WTC11 (cell line): Measurements from ENCODE around the gene SH3PXD2A. TPM values are rescaled to one million over a fixed set of nuclear protein-coding genes. Genes with fewer than 3 reads are reported as not detected.

Experiments
- ATAC-seq: fragments of 200-7000 bp; cut with Tn5 transposase; 2 replicates; pipeline ENCODE4 v1.10.0; 2021; ENCODE audit warnings: mild to moderate bottlenecking, moderate library complexity
- CTCF ChIA-PET: fragments of 300-600 bp; sonication (Branson Sonifier 250); formaldehyde crosslinking; loops from one replicate; lab custom pipeline; 2021; ENCODE audit warnings: antibody characterized with exemption; lab: Charles Lee
- POLR2A ChIA-PET: fragments of 350-600 bp; sonication (Branson Sonifier 250); formaldehyde crosslinking; loops from one replicate; lab custom pipeline; 2021; ENCODE audit warnings: antibody characterized with exemption; lab: Charles Lee
- DNase-seq: peaks from one replicate; pipeline ENCODE4 v3.0.0; 2021; ENCODE audit warnings: low spot score
- H3K27ac Mint-ChIP-seq: 2 replicates; pipeline ENCODE4 v1.8.0; 2021; ENCODE audit warnings: mixed read lengths
- H3K27me3 Mint-ChIP-seq: 2 replicates; pipeline ENCODE4 v1.8.0; 2021; ENCODE audit warnings: low read depth, mild to moderate bottlenecking, moderate library complexity, mixed read lengths
- H3K36me3 Mint-ChIP-seq: 2 replicates; pipeline ENCODE4 v1.8.0; 2021; ENCODE audit warnings: mixed read lengths
- H3K4me1 Mint-ChIP-seq: 2 replicates; pipeline ENCODE4 v1.8.0; 2022; ENCODE audit warnings: mixed read lengths
- H3K4me3 Mint-ChIP-seq: 2 replicates; pipeline ENCODE4 v1.8.0; 2021; ENCODE audit warnings: mild to moderate bottlenecking, moderate library complexity, mixed read lengths
- H3K9me3 Mint-ChIP-seq: 2 replicates; pipeline ENCODE4 v1.8.0; 2021; ENCODE audit warnings: mixed read lengths
- AR ChIP-seq: fragments of 250-450 bp; sonication (Bioruptor Pico); IDR thresholded peaks from 2 replicates; pipeline ENCODE4 v1.9.0; 2021; ENCODE audit warnings: mild to moderate bottlenecking
- ELF4 ChIP-seq: sonication (generic); formaldehyde crosslinking; IDR thresholded peaks from 2 replicates; pipeline ENCODE4 v1.8.1; 2022; ENCODE audit warnings: low read depth, mild to moderate bottlenecking, moderate library complexity, missing genetic modification reagents
- EMX1 ChIP-seq: fragments of 250-450 bp; sonication (Bioruptor Pico); IDR thresholded peaks from 2 replicates; pipeline ENCODE4 v1.8.0; 2021; ENCODE audit warnings: mild to moderate bottlenecking
- ESRRA ChIP-seq: sonication (generic); formaldehyde crosslinking; IDR thresholded peaks from 2 replicates; pipeline ENCODE4 v1.8.1; 2022; ENCODE audit warnings: mild to moderate bottlenecking, missing genetic modification reagents, borderline replicate concordance
- ETV6 ChIP-seq: sonication (generic); formaldehyde crosslinking; IDR thresholded peaks from 2 replicates; pipeline ENCODE4 v1.8.1; 2022; ENCODE audit warnings: mild to moderate bottlenecking, missing genetic modification reagents
- FOXP1 ChIP-seq: sonication (generic); formaldehyde crosslinking; IDR thresholded peaks from 2 replicates; pipeline ENCODE4 v1.8.0; 2022; ENCODE audit warnings: missing genetic modification reagents, mild to moderate bottlenecking, moderate library complexity, borderline replicate concordance
- GRHL2 ChIP-seq: fragments of 250-450 bp; sonication (Bioruptor Pico); IDR thresholded peaks from 2 replicates; pipeline ENCODE4 v1.8.0; 2022; ENCODE audit warnings: mild to moderate bottlenecking, moderate library complexity; ENCODE audit not compliant: insufficient replicate concordance, severe bottlenecking
- JAZF1 ChIP-seq: fragments of 250-450 bp; sonication (Bioruptor Pico); IDR thresholded peaks from 2 replicates; pipeline ENCODE4 v1.9.0; 2021; ENCODE audit warnings: moderate library complexity, mild to moderate bottlenecking, inconsistent platforms
- MAX ChIP-seq: sonication (generic); formaldehyde crosslinking; IDR thresholded peaks from 2 replicates; pipeline ENCODE4 v1.8.0; 2022; ENCODE audit warnings: mild to moderate bottlenecking, missing genetic modification reagents
- MYBL2 ChIP-seq: sonication (generic); formaldehyde crosslinking; IDR thresholded peaks from 2 replicates; pipeline ENCODE4 v1.8.1; 2023; ENCODE audit warnings: mild to moderate bottlenecking, moderate library complexity, missing genetic modification reagents
- NR2C2 ChIP-seq: sonication (generic); formaldehyde crosslinking; IDR thresholded peaks from 2 replicates; pipeline ENCODE4 v1.8.0; 2022; ENCODE audit warnings: mild to moderate bottlenecking, missing genetic modification reagents
- ZBTB43 ChIP-seq: sonication (generic); formaldehyde crosslinking; IDR thresholded peaks from 2 replicates; pipeline ENCODE4 v1.8.1; 2023; ENCODE audit warnings: mild to moderate bottlenecking, missing genetic modification reagents
- ZNF121 ChIP-seq: sonication (generic); formaldehyde crosslinking; IDR thresholded peaks from 2 replicates; pipeline ENCODE4 v1.8.0; 2023; ENCODE audit warnings: missing genetic modification reagents
- ZNF138 ChIP-seq: sonication (generic); formaldehyde crosslinking; conservative IDR thresholded peaks from 2 replicates; pipeline ENCODE4 v1.8.1; 2022; ENCODE audit warnings: mild to moderate bottlenecking, moderate library complexity, missing genetic modification reagents
- ZNF281 ChIP-seq: sonication (generic); formaldehyde crosslinking; IDR thresholded peaks from 2 replicates; pipeline ENCODE4 v1.8.0; 2023; ENCODE audit warnings: mild to moderate bottlenecking, missing genetic modification reagents
- ZNF423 ChIP-seq: fragments of 250-450 bp; sonication (Bioruptor Pico); IDR thresholded peaks from 2 replicates; pipeline ENCODE4 v2.1.2; 2022; ENCODE audit warnings: mild to moderate bottlenecking, moderate library complexity
- total RNA-seq: library from RNA; stranded (reverse); gene quantifications from 3 replicates; pipeline ENCODE4 v1.2.3, GENCODE V29; 2021
- TF ChIP-seq, protein P1 (sequence below): fragments of 250-450 bp; sonication (Bioruptor Pico); IDR thresholded peaks from 2 replicates; pipeline ENCODE4 v1.9.0; 2021; ENCODE audit warnings: mild to moderate bottlenecking
- TF ChIP-seq, protein P2 (sequence below): sonication (generic); formaldehyde crosslinking; IDR thresholded peaks from 2 replicates; pipeline ENCODE4 v1.8.0; 2023; ENCODE audit warnings: missing genetic modification reagents

Gene SH3PXD2A
- total RNA-seq, 1 experiment from 2014 or later = 15.7 TPM

DNA sequence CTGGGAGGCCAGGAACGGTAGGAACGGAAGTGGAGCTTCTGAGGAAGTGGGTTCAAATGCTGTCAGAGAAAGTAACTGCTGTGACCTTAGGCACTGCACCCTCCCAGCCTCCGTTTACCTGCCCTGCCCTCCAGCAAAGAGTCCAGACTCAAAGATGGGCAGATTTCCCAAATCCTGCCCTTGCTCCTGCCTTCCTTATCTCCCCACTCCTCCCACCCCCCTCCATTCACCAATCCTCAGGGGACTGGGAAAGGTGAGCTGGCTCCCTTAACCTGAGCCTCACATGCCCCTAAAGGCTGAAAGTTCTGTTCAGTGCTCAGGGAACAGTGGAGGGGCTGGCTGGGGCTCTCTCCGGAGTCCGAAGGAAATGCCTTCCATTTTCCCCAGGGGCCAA is 161.6 kb downstream of the SH3PXD2A start (continued):
- TF ChIP-seq, protein P1, sequence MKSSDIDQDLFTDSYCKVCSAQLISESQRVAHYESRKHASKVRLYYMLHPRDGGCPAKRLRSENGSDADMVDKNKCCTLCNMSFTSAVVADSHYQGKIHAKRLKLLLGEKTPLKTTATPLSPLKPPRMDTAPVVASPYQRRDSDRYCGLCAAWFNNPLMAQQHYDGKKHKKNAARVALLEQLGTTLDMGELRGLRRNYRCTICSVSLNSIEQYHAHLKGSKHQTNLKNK (CRISPR knock-in tag) = no peak
- TF ChIP-seq, protein P2, sequence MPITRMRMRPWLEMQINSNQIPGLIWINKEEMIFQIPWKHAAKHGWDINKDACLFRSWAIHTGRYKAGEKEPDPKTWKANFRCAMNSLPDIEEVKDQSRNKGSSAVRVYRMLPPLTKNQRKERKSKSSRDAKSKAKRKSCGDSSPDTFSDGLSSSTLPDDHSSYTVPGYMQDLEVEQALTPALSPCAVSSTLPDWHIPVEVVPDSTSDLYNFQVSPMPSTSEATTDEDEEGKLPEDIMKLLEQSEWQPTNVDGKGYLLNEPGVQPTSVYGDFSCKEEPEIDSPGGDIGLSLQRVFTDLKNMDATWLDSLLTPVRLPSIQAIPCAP (CRISPR knock-in tag) = no peak
- TF ChIP-seq ZNF138 (CRISPR knock-in tag) = no peak
- TF ChIP-seq ESRRA (CRISPR knock-in tag) = no peak
- TF ChIP-seq ELF4 (CRISPR knock-in tag) = no peak
- no peak for TF ChIP-seq EMX1 (CRISPR knock-in tag)
- no peak for TF ChIP-seq ZBTB43

DNA sequence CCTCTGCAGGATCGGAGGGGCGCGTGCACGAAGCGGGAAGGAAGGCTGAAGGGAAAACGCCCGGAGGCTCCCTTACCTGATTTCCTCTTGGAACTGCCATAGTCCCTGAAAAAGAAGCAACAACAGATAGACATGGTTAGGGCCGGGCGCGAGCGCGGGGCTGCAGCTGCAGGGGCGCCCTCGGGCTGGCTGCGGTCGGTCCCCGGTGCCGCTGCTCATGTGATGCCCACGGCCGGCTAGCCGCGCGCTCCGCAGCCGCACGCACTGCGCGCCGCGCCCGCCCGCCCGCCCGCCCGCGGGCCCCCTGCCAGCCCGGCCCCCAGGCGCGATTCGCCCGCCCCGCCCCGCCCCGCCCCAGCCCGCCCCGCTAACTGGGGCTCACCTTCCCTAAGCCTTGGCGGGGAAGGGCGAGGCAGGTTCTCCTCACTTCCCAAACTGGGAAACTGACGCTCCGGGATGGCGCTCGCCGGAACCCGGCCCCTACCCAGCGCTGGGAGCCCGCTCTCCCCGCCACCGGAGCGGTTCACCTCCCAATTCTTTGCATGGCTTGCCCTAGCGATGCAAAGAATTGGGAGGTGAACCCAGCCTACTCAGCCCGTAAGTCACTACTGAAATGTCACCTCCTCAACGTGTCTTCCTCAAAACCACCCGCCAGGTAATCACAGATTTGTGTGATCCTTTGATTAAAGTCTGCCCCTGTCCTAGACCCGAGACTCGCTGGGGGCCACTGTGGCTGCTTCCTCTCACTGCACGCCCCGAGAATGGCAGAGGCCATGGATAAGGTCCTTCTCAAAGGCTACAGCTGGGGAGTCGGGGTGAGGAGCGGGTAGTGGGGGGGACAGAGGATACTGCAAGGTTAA is 162.2 kb downstream of the SH3PXD2A start:
- peaks cover 41% of the 10 kb centered on the region for H3K27me3 Mint-ChIP-seq
- TF ChIP-seq FOXP1 (CRISPR knock-in tag) (no peak), NR2C2 (CRISPR knock-in tag) (no peak), GRHL2 (no peak), ETV6 (CRISPR knock-in tag) (no peak), ELF4 (CRISPR knock-in tag) (no peak), ZNF121 (CRISPR knock-in tag) (no peak), MYBL2 (CRISPR knock-in tag) (no peak), JAZF1 (CRISPR knock-in tag) (no peak), ZNF423 (CRISPR knock-in tag) (no peak)
- TF ChIP-seq, all 79 proteins: peak for 0
- H3K36me3 Mint-ChIP-seq = no peaks in the 10 kb centered on the region
- no peak overlapping the region for H3K27ac Mint-ChIP-seq
- peak overlapping the region; percentile 74 for H3K4me3 Mint-ChIP-seq
- peak; percentile 26 for ATAC-seq
- H3K9me3 Mint-ChIP-seq = no peaks in the 10 kb centered on the region
- ChIA-PET CTCF (interaction anchor here (1.5 to 1.8 kb wide), 2 partner anchors 15 to 88 kb away, joined by 4 to 6 read pairs; no protein-coding TSS in a partner anchor), POLR2A (interaction anchor here (0.7 kb wide), 1 partner anchor 153 kb away, joined by 5 read pairs; no protein-coding TSS in a partner anchor)
- H3K4me1 Mint-ChIP-seq = peaks cover 30% of the 10 kb centered on the region
- DNase-seq = peak; percentile 43

- TF ChIP-seq ZNF281 (CRISPR knock-in tag) (no peak), ZBTB43 (0 out of 2 replicates have a peak, but pooled peaks have one; percentile 29), AR (no peak), MAX (0 out of 2 replicates have a peak, but pooled peaks have one; percentile 4)
- ChIA-PET CTCF (interaction anchor here (0.6 to 1.6 kb wide), 4 partner anchors 11 to 100 kb away, joined by 3 to 8 read pairs (median 4); no protein-coding TSS in a partner anchor), POLR2A (interaction anchor here (0.7 kb wide), 1 partner anchor 154 kb away, joined by 5 read pairs; no protein-coding TSS in a partner anchor)
- Mint-ChIP-seq H3K27ac (no peak overlapping the region), H3K4me1 (peaks cover 26% of the 10 kb centered on the region), H3K36me3 (no peaks in the 10 kb centered on the region), H3K4me3 (peak overlapping the region; percentile 61), H3K9me3 (no peaks in the 10 kb centered on the region), H3K27me3 (peaks cover 41% of the 10 kb centered on the region)
- ATAC-seq (peak; percentile 14), DNase-seq (peak; percentile 53)
Observed at GRCh38 chr10:103692436-103692951, 162.9 kb downstream of the SH3PXD2A start.
